Fibroblast of villous mesenchyme (primary cell): ENCODE results near the gene EPN2. TPM values are rescaled to one million over a fixed set of nuclear protein-coding genes. Genes with fewer than 3 reads are reported as not detected.

Experiments
- DNase-seq: peaks from one replicate; pipeline ENCODE4 v3.0.0-alpha.2; 2010; ENCODE audit warnings: low read depth
- H3K4me3 ChIP-seq: 2 replicates; pipeline ENCODE4 v1.5.1; 2011; ENCODE audit warnings: low read depth, mild to moderate bottlenecking, low read length
- CTCF ChIP-seq: IDR thresholded peaks from 2 replicates; pipeline ENCODE4 v1.5.1; 2012; ENCODE audit warnings: low read depth, mild to moderate bottlenecking, low read length; ENCODE audit not compliant: insufficient read depth
- total RNA-seq: library from RNA; depleted of rRNA; stranded (reverse); fragments of >200 nt; gene quantifications from 2 replicates; pipeline ENCODE4 v1.2.3, GENCODE V29; 2012

EPN2 gene
- total RNA-seq, 1 donor, result 30.2 TPM

GRCh38 chr17:19344311-19345066 is 107.3 kb downstream of the EPN2 start:
- DNase-seq, result no peak
- no peak for TF ChIP-seq CTCF
- no peak overlapping the region for H3K4me3 ChIP-seq

- no peak for DNase-seq
- no peak overlapping the region for H3K4me3 ChIP-seq
- TF ChIP-seq CTCF, result no peak
Observed at GRCh38 chr17:19345067-19345460, 107.9 kb downstream of the EPN2 start.

GRCh38 chr17:19345486-19346350 is 108.6 kb downstream of the EPN2 start:
- no peak overlapping the region for H3K4me3 ChIP-seq
- no peak for TF ChIP-seq CTCF
- no peak for DNase-seq

GRCh38 chr17:19346351-19347255 is 109.4 kb downstream of the EPN2 start:
- no peak for TF ChIP-seq CTCF
- DNase-seq, result peak; percentile 92
- no peak overlapping the region for H3K4me3 ChIP-seq

GRCh38 chr17:19347323-19348080 is 110.3 kb downstream of the EPN2 start:
- DNase-seq, result no peak

More at GRCh38 chr17:19347323-19348080, 110.3 kb downstream of the EPN2 start:
- no peak for TF ChIP-seq CTCF
- no peak overlapping the region for H3K4me3 ChIP-seq
